Peyer's patch (tissue), 4 donors: ENCODE data around the gene FKBP14. TPM values are rescaled to one million over a fixed set of nuclear protein-coding genes. Genes with fewer than 3 reads are reported as not detected.
A peak's percentile ranks its signal among the peaks of the same experiment; 100 is the strongest.

Source experiments
- DNase-seq, 3 donors: peaks; one replicate each; pipeline ENCODE4 v3.0.0-alpha.2; 2017 to 2019
- H3K27ac ChIP-seq, 4 donors: fragments of 200-600 bp; sonication (generic); one replicate each; pipeline ENCODE4 v1.5.1; 2016 to 2019
- H3K27me3 ChIP-seq, 2 donors: fragments of 200-600 bp; sonication (generic); one replicate each; pipeline ENCODE4 v1.5.1; 2019
- H3K36me3 ChIP-seq, 3 donors: fragments of 200-600 bp; sonication (generic); one replicate each; pipeline ENCODE4 v1.5.1; 2016 to 2019
- H3K4me1 ChIP-seq, 4 donors: fragments of 200-600 bp; sonication (generic); one replicate each; pipeline ENCODE4 v1.5.1; 2016 to 2019
- H3K4me3 ChIP-seq, 4 donors: fragments of 200-600 bp; sonication (generic); 1 replicate in 3 of 4; 2 replicates in 1 of 4; pipeline ENCODE4 v1.5.1; 2016 to 2019; ENCODE audit warnings: mild to moderate bottlenecking in 1 of 4
- H3K9me3 ChIP-seq, 4 donors: fragments of 200-600 bp; sonication (generic); one replicate each; pipeline ENCODE4 v1.5.1; 2016 to 2019; ENCODE audit warnings: mild to moderate bottlenecking in 1 of 4
- POLR2A ChIP-seq, 2 donors: fragments of 450-650 bp; IDR thresholded peaks; one replicate each; pipeline ENCODE4 v1.5.1; 2017; ENCODE audit warnings: antibody characterized with exemption in 2 of 2, mild to moderate bottlenecking in 2 of 2, moderate library complexity in 2 of 2
- total RNA-seq, 4 donors: library from RNA; depleted of rRNA; stranded (reverse); fragments of >200 nt; gene quantifications; one replicate each; pipeline ENCODE4 v1.1.0, GENCODE V29; 2016
- TF ChIP-seq, protein P1 (sequence below), 6 experiments: fragments of 450-650 bp in 4 of 6; fragments of 200-600 bp in 2 of 6; sonication (generic) in 1 of 6; IDR thresholded peaks; one replicate each; pipeline ENCODE4 v1.5.1; 2017 to 2019; ENCODE audit warnings: antibody characterized with exemption in 6 of 6, mild to moderate bottlenecking in 3 of 6, moderate library complexity in 1 of 6

The FKBP14 gene
- total RNA-seq, 4 donors from 2014 or later, result 4.2 to 8.5 (median 6.3) TPM

DNA sequence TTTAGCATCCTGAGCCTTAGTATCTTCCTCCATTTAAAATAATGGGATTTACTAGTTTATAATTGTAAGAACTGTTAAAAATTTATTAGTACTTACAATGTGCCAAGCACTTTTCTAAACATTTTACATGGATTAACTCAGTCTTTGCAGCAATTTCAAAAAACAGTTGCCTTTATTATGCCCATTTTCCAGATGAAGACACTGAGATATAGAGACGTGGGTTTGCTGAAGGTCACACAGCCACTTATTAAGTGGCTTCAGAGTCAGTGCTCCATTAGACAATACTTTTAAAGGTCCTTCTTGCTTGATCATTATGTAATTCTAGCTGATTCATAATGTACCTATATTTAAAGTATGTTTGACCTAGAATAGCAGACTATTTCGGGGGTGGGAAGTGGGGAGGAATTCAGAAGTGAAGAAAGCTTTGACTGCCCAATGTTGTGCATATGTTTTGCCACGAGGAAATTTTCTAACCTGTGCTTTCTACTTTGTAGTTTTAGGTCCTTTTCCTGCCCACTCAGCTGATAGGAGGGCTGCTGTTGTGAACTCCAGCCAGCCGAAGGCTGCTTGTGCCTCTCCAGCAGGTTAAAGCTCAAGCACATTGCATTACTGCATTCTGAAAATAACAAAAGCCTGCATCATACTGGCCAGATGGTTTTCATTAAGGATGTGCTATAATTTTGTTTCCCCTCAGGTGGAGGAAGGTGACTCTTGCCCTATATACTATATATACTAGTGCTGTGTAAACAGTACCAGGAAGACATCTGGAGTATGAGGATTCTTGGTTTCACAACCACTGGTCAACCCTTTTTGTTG is 6.0 kb upstream of the FKBP14 start:
- H3K27ac ChIP-seq, result no peak overlapping the region
- DNase-seq, result no peak
- no peaks in the 10 kb centered on the region for H3K27me3 ChIP-seq
- TF ChIP-seq POLR2A (IDR thresholded peaks at IDR 0.05), result no peak
- no peaks in the 10 kb centered on the region for H3K9me3 ChIP-seq
- H3K4me3 ChIP-seq, result no peak overlapping the region
- H3K4me1 ChIP-seq, result peaks cover 0 to 16% (median 4%) of the 10 kb centered on the region in 4 donors
- no peaks in the 10 kb centered on the region for H3K36me3 ChIP-seq

DNA sequence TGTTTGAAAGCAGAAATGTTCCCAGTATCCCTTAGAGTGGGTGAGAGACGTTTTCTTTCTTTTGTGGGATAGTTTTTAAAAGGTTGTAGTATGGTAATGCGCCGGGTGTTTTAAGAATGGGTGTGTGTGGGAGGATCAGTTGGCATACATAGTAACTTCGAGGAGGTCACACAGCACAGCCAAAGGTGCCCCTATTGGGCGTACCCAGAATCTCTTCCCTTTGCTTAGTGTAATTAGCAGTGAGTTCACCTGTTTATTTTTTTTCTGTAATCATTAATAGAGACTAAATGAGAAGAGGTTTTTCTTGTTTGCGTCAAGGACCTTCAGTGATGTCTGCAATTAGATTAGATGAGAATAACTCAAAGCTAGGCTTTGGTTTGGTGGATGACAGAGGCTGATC is 3.2 kb upstream of the FKBP14 start:
- DNase-seq, result no peak
- peaks cover 0 to 30% (median 8%) of the 10 kb centered on the region in 4 donors for H3K4me1 ChIP-seq

DNA sequence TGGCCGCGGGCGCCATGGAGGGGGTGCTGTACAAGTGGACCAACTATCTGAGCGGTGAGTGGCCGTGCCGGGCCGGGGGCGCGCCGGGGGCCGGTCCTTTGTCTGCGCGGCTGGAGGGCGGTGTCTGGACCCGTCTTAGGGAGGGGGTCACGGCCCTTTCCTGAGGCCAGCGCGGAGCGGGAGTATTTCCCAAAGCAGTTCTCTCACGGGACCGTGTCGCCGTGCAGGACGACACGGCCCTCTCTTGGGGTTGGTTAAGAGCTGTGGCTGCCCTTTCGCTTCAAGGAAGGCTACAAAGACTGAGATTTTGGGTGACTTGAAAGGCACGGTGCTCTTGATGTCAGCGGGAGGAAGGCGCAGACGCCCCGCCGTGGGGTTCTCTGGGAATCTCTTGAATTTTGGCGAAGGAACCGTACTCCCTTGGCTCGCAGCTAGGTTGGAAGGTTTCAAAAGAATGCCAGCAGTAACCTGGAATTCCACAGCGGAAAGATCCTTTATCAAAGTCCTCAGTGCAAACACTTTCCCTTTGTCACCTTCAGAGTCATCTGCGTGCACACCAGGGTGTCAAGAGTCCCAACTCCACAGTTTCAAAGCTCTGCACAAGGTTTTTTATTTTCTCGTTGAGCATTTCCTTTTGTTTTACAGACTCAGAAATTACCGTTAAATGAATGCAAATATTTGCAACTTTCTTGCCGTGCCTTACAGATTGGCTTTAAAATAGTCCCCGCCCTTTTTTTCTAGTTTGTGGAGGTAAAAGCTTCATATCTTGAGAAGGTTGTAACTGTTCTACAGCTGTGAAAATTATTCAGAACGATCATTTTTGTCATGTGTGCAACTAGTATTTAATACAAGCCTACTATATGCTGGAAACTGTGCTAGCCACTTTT is 2.5 kb upstream of the FKBP14 start:
- no peaks in the 10 kb centered on the region for H3K36me3 ChIP-seq
- H3K27ac ChIP-seq, result peak overlapping the region; percentile 87 to 93 (median 91)
- peak in 2 of 3 donors; percentile 41 to 62 for DNase-seq
- H3K4me3 ChIP-seq, result peak overlapping the region; percentile 82 to 96 (median 92)
- H3K9me3 ChIP-seq, result no peaks in the 10 kb centered on the region
- peaks cover 0 to 37% (median 8%) of the 10 kb centered on the region in 4 donors for H3K4me1 ChIP-seq
- peak; percentile 15 to 25 for TF ChIP-seq POLR2A (IDR thresholded peaks at IDR 0.05)
- TF ChIP-seq, protein P1, sequence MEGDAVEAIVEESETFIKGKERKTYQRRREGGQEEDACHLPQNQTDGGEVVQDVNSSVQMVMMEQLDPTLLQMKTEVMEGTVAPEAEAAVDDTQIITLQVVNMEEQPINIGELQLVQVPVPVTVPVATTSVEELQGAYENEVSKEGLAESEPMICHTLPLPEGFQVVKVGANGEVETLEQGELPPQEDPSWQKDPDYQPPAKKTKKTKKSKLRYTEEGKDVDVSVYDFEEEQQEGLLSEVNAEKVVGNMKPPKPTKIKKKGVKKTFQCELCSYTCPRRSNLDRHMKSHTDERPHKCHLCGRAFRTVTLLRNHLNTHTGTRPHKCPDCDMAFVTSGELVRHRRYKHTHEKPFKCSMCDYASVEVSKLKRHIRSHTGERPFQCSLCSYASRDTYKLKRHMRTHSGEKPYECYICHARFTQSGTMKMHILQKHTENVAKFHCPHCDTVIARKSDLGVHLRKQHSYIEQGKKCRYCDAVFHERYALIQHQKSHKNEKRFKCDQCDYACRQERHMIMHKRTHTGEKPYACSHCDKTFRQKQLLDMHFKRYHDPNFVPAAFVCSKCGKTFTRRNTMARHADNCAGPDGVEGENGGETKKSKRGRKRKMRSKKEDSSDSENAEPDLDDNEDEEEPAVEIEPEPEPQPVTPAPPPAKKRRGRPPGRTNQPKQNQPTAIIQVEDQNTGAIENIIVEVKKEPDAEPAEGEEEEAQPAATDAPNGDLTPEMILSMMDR (IDR thresholded peaks at IDR 0.05), result peak in 2 of 6 experiments; percentile 7 to 25
- no peaks in the 10 kb centered on the region for H3K27me3 ChIP-seq

More for the DNA sequence above, 3.2 kb upstream of the FKBP14 start:
- TF ChIP-seq POLR2A (IDR thresholded peaks at IDR 0.05), result no peak
- TF ChIP-seq, protein P1 (IDR thresholded peaks at IDR 0.05), result no peak
- Histone ChIP-seq H3K4me3 (peak overlapping the region; percentile 82 to 96 (median 92)), H3K9me3 (no peaks in the 10 kb centered on the region), H3K27ac (peak overlapping the region in 1 of 4 donors; percentile 92), H3K27me3 (no peaks in the 10 kb centered on the region), H3K36me3 (no peaks in the 10 kb centered on the region)

DNA sequence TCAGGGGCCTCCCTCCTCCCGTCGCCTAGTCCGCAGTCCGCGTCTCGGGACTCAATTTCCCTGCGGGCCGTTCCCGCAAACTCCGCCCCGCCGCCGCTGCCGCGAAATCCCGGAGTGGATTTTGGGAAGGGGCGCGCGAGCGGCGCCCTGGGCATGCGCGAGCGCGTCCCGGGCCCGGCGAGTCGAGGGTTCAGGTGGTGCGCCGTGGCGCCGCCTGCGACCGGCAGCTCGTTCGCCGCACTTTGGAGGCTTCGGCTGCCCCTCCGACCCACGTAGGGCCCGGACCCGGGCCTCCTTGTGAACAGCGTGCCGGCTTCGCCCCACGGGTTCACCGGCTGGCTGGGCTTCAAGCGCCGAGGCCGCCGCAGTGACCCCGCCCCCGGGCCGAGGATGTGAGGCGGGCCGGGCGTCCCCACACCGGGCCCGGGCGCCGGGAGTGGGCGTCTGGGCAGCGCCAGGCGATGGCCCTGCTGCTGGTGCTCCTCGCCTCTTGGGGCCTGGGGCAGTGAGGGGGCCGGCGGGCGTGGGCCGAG is 1.8 kb upstream of the FKBP14 start, which contains the start of gene PLEKHA8:
Gene PLEKHA8, plus strand, starts transcription at position 197 of the 533 bp plus-strand sequence. CDS start 351 bp downstream, outside the sequence.
- peak within 1 kb of the TSS; percentile 87 to 93 (median 91) for H3K27ac ChIP-seq
- H3K4me1 ChIP-seq, result peaks cover 0 to 41% (median 8%) of the 10 kb centered on the region in 4 donors
- no peaks in the 10 kb centered on the region for H3K9me3 ChIP-seq
- H3K36me3 ChIP-seq, result no peaks in the 10 kb centered on the region
- peak within 1 kb of the TSS; percentile 82 to 96 (median 92) for H3K4me3 ChIP-seq
- H3K27me3 ChIP-seq, result no peaks in the 10 kb centered on the region
- DNase-seq, result peak; percentile 84 to 95 (median 94)
- TF ChIP-seq POLR2A (IDR thresholded peaks at IDR 0.05), result peak; percentile 69 to 75
- TF ChIP-seq, protein P1 (IDR thresholded peaks at IDR 0.05), result peak in 2 of 6 experiments; percentile 20 to 21

DNA sequence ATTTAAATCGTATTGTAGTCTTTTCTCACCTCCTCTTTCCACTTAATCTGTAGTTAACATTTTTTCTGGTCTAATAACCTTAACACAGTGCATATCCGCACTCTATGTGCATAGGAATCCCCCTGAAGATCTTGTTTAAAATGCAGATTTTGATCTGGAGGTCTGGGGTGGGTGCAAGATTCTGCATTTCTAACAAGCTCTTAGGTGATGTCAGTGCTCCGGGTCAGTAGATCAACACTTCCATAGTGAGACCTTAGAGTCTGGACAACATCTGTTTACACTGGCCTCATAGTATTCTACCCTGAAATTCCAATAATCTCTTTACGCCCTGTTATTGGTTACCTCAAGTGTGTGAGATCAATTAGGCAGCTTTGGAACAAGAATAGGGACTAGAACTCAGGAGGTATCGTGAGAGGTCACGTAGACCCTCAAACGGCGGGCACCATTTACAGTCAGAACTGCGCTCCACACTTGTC is 1.3 kb upstream of the FKBP14 start:
- Histone ChIP-seq H3K27ac (peak overlapping the region; percentile 87 to 93 (median 91)), H3K4me1 (peaks cover 0 to 41% (median 8%) of the 10 kb centered on the region in 4 donors), H3K36me3 (no peaks in the 10 kb centered on the region), H3K27me3 (no peaks in the 10 kb centered on the region), H3K4me3 (peak overlapping the region; percentile 82 to 96 (median 92)), H3K9me3 (no peaks in the 10 kb centered on the region)
- TF ChIP-seq, protein P1 (IDR thresholded peaks at IDR 0.05), result no peak
- TF ChIP-seq POLR2A (IDR thresholded peaks at IDR 0.05), result no peak
- no peak for DNase-seq
